ENCODE data around the gene PDZD7.
"Not testable (repeated sequence)": the region's sequence is repeated elsewhere in the genome, so short reads cannot be mapped to it uniquely, and the experiment has no call there.

The PDZD7 gene

DNA sequence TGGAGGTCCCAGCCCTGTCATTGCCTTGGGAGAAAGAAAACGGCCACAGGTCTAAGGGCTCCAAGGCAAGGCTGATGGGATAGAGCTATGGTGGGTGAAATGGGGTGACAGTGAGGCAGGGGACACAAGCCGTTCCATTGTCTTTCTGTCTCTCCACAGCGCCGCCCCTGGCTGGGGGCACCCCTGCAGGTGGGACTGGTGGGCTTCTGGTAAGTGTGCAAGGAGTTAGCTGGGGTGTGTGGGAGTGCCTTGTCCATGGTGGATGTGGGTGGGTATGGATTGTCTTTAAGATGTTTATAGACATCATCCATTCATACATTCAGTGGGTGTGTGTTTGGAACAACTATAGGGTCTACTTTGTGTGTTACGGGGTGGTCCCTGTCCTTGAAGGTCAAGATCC lies 7.6 kb upstream of the PDZD7 start:
- DNase-seq: no peak

DNA sequence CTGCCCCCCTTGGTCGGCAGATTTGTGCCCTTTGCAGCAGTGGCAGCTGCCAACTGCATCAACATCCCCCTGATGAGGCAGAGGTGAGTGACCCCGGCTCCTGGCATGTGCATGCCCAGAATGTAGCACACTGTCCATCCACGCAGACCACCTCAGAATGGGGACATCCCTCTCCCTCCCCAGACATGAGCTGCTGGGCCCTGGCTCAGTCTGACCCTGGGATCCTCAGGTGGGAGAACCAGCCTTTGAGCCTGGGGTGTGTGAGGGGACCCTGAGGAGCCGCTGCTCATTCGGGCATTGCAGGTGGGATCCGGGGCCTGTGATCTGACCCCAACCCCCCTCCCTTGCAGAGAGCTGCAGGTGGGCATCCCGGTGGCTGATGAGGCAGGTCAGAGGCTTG lies 5.8 kb upstream of the PDZD7 start:
- DNase-seq: no peak

DNA sequence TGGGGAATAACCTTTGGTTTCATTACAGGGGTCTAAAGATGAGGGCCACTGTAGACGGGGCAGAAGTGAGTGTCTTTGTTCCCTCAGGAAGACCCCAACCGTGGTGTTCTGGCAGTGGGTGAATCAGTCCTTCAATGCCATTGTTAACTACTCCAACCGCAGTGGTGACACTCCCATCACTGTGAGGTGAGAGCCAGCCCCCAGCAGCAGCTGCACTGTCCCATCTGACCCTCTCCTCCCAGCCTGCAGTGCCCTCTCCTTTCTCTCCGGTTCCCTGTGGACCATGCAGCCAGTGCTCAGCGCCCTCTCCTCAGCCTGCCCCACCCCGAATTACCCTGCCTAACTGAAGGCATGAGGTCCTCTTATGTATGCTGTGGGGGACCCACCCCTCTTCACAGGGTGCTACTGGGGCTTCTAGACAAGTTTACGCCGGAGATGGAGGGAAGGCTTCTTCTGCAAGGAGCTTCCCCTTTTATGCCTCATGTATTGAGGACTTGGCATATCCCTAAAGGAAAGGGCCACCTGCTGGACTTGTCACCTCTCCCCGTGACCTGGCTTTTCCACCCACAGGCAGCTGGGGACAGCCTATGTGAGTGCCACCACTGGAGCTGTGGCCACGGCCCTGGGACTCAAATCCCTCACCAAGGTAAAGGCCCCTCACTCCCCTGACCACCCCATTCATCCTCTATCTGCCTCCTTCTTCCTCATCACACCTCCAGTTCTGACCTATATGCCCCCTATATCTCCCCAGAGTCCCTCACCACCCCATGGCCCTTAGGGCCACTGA lies 5.2 kb upstream of the PDZD7 start:
- no peak for DNase-seq

DNA sequence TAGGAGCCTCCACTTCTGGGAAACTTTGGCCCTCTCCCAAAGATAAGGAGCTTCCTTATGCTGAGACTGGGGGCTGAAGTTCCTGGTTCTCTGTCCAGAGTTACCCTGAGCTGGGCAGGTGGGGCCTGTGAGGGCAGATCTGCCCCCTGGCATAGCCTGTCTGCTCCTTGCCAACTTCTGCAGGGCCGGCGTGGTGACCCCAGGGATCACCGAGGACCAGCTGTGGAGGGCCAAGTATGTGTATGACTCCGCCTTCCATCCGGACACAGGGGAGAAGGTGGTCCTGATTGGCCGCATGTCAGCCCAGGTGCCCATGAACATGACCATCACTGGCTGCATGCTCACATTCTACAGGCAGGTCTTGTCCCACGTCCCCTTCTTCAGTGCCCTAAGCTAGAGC lies 4.4 kb upstream of the PDZD7 start:
- no peak for DNase-seq

DNA sequence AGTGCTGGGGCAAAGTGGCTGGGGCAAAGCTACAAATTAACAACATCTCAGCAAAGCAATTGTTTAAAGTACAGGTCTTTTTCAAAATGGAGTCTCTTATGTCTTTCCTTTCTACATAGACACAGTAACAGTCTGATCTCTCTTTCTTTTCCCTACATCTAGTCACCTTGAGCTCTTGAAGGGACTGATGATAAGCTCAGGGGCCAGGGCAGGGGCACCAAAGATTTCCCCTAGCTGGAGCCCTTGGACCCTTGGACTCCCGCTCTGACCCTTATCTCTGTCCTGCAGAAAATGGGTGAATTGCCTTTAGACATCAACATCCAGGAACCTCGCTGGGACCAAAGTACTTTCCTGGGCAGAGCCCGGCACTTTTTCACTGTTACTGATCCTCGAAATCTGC lies 3.5 kb upstream of the PDZD7 start:
- DNase-seq: not testable (repeated sequence)

DNA sequence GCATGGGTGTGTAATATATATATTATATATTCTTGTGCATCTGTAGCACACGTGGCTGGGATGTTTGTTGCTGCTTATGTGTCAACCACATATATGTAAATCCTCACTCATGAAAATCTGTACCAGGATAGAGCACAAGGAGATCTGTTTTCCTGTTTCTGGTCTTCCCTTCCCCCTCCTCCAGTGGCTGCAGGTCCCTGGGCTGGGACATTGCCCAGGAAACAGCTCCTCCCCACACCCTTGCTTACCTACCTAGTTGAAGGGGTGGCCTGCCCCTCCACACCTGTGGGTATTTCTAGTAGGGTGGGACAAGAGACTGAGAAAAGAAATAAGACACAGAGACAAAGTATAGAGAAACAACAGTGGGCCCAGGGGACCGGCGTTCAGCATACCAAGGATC lies 2.3 kb upstream of the PDZD7 start:
- DNase-seq: no peak

DNA sequence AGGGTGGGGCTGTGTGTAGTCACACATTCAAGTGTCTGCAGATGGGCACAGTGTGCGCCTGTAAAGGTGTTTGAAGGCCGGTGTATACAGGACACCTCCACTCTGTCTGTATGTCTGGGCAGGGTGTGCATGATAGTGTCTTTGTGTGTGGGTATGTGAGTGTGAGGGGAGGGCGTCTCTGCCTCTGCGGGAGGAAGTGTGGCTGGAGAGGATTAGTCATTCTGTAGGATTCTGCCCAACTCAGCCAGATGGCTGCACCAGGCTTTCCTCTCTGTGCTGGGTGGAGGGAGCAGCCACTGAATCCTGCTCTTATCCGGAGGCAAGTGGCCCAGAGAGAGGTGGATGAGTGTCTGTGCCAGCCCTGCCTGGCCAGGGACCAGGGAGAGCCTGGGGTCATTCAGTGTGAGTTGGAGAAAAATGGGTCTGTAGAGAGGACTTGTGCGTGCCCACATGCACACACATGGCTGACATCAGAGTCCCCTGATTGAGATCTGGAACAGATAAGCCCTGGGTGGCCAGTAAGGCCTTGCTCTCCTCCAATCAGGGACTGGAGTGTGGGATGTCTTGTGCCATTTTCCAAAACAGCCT lies 1.8 kb upstream of the PDZD7 start:
- peak; percentile 54 for DNase-seq

DNA sequence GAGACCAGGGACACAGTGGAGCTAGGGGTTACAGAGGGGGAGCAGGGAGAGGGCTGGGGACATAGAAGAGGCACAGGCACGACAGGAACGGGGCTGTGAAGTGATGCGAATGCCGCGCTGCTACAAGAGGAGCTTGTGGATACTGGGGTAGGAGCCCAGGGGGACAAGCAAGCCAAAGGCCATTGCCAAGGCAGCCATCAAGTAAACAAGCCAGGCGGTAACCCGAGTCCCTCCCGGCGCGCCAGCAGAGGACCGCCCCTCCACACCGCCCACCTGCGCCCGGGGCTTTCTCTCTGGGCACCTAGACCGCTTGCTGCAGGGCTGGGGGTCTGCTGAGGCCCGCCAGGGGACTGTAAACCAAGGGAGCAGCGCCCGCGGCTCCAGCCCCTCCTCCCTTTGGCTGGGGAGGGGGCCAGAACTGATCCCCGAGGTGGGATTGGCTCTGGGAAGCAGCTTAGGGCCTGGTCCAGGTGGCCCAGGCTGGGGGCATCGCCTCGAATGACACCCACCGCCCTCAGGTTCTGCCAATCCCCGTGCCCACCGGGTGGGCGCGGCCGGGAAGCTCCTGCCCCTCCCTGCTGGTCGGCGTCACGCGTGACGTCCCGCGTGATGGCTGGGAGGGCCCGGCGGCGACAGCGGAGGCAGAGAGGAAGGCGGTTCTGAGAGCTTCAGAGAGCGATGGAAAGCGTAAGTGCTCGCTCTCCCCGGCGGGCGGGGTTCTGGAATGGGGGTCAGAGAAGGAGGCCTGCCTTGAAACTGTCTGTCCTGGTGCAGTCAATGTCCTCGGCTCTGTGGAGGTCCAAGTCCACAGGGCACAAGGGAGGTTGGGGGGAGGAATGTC lies 1.1 kb upstream of the PDZD7 start:
- peak; percentile 70 for DNase-seq

DNA sequence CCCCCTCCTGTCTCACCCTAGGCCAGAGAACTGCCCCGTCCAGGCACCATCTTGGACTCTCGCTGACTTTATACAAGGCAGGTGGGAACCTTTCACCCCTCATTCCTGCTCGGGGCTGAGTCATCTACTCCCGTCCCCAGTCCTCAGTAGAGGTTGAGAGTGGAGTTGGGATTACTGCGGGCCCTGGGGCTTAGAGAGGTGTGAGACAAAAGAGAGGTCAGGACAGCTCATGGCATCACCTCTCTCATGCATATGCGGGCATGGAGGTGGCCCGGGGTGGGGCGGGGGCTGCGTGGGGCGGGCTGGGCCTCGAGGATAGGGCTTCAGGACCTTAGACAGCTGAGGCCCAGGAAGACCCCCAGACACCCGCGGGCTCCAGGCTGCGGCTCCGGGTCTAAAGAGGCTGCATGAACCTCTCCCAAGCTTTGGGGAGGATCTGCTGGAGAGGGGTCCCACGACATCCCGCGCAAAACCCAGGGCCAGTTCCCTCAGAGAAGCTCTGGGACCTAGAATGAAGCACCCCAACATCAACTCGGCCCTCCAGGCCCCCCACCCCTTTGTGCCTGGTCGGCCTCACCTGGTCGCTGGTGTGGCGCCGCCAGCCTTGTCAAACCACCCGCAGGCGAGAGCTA lies 317 bp downstream of the PDZD7 start:
- no peak for DNase-seq

DNA sequence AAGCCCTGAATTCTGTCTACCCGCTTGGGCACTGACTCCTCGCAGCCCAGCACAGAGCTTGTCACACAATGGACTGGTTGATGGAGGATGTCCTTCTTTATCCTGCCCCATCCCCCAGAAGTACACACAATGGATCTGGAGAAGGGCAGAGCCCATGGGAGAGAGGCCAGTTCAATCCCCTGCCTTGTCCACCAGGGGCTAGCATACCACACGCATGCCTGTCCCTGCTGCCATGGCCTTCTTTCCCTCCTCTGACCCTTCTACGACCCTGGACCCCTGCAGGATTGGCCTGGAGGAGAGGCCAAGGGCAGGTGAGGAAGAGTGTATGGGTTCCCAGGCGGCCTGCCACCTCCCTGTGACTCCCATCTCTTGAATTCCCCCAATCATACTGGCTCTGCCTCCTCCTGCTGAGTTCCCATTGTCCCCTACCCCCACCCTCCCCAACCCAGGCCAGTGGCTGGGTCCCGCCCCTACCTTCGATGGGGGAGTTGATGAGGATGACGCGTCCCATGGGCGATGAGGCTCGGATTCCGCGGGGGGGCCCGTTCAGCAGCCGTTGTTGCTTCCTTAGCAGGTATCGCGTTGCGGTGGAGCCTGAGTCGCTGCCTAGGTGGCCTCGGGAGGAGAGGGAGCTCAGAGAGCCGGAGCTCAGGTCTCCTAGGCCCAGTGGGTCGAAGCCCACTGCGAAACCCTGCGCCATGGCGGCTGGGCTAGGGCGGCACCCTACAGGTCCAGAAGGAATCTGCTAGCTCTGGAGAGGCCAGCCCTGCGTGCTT lies 1.2 kb downstream of the PDZD7 start:
- DNase-seq: no peak

DNA sequence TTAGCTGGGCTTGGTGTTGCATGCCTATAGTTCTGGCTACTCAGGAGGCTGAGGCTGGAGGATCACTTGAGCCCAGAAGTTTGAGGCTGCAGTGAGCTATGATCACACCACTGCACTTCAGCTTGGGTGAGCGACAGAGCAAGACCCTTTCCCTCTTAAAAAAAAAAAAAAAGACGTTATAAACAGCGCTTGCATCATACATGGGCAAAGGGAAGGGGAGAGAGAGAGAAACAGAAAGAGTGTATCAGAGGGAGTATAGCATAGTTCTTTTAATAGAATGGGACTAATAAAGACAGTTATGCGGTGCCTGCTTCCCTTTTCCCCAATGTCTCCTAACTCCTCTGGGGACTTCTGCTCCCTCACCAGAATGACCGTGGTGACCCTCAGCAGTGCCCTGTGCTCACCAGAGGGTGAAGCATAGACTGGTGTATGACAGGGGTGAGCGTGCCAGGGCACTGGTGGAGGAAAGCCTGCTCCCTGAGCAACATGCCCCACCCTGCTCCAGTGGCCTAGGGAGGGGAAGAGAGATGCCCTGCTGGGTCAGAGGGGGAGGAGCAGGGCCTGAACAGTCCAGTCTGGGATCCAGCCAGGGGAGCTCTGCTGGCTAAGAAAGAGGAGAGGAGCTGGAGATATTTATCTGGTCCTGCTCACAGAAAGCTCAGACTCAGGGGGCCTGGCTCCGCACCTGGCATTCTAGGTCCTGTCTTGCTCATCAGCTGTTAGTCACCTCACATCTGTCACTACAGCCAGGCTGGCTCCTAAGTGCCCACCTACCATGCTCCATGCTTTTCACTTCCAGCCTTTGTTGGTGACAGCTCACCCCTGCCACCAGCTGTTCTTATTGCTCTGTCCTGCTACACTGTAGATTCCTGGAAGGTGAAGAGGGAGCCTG lies 2.2 kb downstream of the PDZD7 start:
- DNase-seq: no peak

DNA sequence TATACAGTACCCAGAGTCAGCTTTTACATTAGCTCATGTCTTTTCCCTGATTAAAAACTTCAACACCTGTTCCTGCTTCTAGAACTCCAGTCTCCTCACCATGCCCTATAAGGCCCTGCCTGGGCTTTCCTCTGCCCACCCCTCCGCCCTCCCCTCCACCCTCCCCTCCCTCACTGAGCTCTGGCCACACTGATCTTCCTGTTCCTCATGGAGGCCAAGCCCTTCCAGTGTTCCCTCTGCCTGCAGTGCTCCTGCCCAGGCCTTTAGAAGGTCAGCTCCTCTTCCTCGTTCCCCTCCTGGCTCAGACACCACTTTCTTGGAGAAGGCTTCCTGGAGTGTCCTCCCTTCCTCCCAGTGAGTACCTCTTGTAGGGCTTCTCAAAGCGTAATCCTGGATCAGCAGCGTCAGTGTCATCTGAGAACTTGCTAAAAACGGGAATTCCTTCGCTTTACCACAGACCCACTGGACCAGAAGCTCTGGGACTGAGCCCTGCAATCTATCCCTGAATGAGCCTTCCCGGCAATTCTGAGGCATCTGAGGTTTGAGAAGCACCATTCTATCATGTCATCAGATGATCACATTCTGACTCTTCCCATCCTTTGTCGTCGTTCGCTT lies 3.7 kb downstream of the PDZD7 start:
- no peak for DNase-seq

DNA sequence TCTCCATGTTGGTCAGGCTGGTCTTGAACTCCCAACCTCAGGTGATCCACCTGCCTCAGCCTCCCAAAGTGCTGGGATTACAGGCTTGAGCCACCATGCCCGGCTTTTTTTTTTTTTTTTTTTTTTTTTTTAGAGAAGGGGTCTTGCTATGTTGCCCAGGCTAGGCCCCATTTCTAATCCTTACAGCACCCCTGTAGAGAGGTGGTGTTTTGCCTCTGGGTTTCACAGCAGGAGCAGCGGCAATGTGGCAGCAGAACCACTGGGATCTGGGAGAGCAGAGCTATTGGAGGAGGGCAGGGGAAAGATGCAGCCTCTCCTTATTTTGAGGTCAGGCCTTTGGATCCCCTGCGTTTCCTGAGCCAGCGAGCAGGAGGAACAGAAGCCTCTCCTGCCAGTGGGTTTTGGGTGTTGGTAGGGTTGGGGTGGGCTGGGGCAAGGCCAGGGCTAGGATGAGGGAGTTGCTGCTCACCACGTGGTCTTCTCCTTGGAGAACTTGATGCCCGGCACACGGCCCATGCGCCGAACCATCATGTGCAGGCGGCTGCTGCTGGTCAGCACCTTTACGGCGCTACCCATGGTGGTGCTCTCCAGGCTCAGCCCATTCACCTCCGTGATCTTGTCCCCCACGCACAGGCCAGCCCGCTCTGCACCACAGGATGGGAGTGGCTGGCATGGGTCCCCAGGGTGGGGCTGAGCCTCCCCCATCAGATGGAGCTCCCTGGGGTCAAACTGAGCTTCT lies 7.8 kb downstream of the PDZD7 start:
- DNase-seq: no peak

DNA sequence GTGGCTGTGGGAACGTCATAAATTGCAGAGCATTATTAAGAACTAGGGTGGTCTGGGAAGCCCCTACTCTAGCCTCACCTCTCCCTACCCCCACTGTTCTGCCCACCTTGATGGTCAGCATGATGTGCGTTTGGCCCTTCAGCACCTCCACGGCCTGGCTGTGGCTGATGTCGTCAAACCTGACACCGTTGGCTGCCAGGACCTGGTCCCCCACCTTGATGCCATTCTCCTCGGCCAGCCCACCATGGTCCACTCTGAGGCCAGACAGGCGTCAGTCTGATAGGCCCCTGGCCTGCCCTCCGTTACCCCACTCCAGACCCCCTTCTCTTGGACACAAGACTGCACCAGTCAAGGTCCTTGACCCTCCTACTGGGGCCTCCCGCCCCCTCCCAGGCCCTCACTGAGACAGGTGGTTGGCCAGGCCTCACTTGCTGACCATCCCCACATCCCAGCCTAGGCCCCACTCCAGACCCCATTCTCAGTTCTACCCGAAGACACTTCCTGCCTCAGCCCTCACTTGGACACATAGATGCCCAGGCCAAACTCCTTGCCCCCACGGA lies 9.2 kb downstream of the PDZD7 start:
- DNase-seq: no peak

DNA sequence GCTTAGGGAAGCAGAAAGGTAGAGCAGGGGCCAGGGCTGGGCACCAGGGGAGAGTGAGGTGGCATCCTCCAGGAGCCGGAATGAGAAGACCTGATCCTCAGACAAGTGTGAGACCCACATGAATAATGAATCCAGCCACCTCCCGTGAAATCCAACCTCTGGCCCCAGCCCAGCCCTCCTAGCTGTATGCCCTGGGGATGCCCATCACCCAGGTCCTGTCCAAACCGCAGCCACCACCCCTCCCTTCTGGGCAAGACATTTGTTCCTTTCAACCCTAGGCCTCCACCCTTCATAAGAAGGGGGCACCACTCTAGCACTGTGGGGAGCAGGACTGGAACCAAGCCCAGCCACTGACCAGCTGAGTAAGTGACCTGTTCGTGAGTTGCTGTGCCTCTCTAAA lies 9.7 kb downstream of the PDZD7 start:
- no peak for DNase-seq

DNA sequence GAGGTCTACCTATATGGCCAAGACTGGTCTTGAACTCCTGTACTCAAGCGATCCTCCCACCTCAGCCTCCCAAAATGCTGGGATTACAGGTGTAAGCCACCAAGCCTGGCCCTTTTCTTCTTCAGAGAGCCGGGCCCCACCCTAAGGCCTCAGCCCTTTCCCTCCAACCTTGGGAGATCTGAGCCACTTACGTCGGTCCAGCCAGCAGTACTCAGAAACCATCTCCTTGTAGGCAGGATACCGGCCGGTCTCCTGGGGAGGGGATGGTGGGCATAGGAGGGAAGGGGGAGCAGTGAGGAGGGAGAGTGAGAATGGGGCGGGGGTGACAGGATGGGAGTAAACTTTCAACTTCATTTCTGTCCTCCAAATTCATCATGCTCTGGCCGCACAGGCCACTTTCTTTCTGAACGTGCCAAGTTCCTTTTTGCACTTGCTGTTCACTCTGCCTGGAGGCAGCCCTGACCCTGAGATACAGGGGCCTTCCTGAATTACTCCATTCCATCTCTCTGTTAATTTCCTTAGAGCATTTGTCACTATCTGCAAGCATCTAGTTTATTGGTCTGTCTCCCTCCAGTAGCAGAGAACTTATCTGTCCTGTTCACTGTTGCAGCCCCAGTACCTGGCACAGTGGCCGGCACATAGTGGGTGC lies 10.4 kb downstream of the PDZD7 start:
- DNase-seq: no peak

DNA sequence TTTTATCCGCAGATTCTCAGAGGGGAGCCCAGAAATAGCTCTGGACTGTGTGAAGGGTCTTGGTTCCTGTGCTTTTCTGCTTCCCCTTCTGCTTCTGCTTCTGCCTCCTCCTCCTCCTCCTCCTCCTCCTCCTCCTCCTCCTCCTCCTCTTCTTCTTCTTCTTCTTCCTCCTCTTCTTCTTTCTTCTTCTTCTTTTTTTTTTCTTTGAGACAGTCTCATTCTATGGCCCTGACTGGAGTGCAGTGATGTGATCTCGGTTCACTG lies 11.6 kb downstream of the PDZD7 start:
- no peak for DNase-seq

DNA sequence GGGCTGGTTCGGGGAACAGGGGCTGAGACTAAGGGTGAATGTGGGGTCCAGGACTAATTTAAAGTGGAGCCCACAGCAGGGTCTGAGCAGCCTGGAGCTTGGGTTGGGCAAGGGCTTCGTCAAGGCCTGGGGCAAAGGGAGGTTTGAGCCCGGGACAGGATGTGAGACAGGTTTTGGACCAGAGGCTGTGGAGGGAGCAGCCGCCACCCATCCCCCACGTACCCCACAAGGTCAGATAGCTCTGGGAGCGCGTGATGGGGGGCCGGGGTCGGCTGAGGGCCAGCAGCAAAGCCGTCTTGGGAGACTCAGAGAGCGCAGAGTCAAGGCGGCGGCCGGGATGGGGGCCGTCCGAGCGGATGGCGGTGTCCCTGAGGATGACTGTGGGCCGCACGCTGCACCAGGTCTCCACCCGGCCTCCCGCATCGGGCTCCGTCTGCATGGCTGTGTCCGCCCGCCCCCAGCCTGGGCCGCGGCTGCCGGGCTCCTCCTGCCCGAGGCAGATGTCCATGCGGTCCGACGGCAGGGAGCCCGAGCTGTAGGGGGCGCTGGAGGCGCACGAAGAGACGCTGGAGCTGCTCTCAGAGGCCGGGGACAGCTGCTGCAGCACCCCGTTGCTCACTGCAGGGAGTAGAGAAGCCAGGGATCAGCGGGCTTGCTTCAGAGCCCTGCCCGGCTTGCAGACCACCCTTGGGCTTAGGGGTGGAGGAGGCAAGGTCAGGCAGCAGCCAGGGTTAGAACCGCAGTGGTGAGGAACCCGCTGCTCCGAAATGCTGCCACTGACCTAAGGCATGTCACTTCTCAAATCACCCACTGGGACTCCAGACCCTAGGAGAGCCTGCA lies 12.1 kb downstream of the PDZD7 start:
- peak; percentile 60 for DNase-seq

DNA sequence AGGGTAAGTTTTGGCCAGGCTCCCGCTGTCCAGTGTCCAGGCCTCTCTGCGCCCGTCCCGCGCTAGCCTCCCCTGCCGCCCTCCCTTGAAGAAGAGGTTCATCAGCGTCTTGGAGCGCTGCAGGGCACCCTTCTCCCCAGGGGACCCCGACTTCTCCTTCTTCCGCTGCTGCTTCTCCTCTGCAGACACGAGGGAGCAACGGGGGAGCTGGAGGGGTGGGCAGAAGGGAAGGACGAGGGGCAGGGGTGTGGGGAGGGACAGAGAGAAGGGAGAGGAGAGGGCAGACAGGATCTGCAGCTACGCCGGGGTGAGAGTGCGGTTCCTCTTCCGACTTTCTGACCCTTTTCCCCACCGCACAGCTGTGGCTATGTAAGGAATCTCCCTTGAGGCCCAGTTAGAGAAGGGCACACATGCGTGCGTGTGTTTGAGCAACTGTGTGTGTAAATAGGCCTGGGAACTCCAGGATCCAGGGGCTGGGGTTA lies 12.8 kb downstream of the PDZD7 start:
- DNase-seq: no peak
